ENCODE results near the gene TUBA1B. TPM values are rescaled to one million over a fixed set of nuclear protein-coding genes. Genes with fewer than 3 reads are reported as not detected.

The TUBA1B gene
- total RNA-seq, 1 experiment from 2014 or later = 4,183 TPM

Other genes starting within 250 kb of the TUBA1B start
- gene FKBP11, start 205.9 kb downstream of the TUBA1B start, total RNA-seq (2014; rRNA removed; shearing (Covaris generic); ENCODE audit: low replicate concordance) = 0.94 and 3.2 TPM in 2 replicates
- 77.7 and 79.1 TPM in 2 replicates for gene ARF3, start 173.9 kb downstream of the TUBA1B start, total RNA-seq (2014; rRNA removed; shearing (Covaris generic); ENCODE audit: low replicate concordance)
- gene WNT10B, start 159.7 kb downstream of the TUBA1B start, total RNA-seq (2014; rRNA removed; shearing (Covaris generic); ENCODE audit: low replicate concordance) = 2.7 and 3.6 TPM in 2 replicates
- gene WNT1, start 153.1 kb downstream of the TUBA1B start, total RNA-seq (2014; rRNA removed; shearing (Covaris generic); ENCODE audit: low replicate concordance) = not detected in 2 replicates
- gene DDN, start 132.0 kb downstream of the TUBA1B start, total RNA-seq (2014; rRNA removed; shearing (Covaris generic); ENCODE audit: low replicate concordance) = 0.13 TPM in 1 of 2 replicates, not detected in the other
- gene PRKAG1, start 112.6 kb downstream of the TUBA1B start, total RNA-seq (2014; rRNA removed; shearing (Covaris generic); ENCODE audit: low replicate concordance) = 76.4 and 102 TPM in 2 replicates
- gene KMT2D, start 70.6 kb downstream of the TUBA1B start, total RNA-seq (2014; rRNA removed; shearing (Covaris generic); ENCODE audit: low replicate concordance) = 8.6 and 11.7 TPM in 2 replicates
- gene RHEBL1, start 61.4 kb downstream of the TUBA1B start, total RNA-seq (2014; rRNA removed; shearing (Covaris generic); ENCODE audit: low replicate concordance) = 0.16 TPM in 1 of 2 replicates, not detected in the other
- gene DHH, start 36.6 kb downstream of the TUBA1B start, total RNA-seq (2014; rRNA removed; shearing (Covaris generic); ENCODE audit: low replicate concordance) = not detected in 2 replicates
- 20.5 and 28.4 TPM in 2 replicates for gene LMBR1L, start 20.5 kb downstream of the TUBA1B start, total RNA-seq (2014; rRNA removed; shearing (Covaris generic); ENCODE audit: low replicate concordance)
- gene TUBA1A, start 57.7 kb upstream of the TUBA1B start, total RNA-seq (2014; rRNA removed; shearing (Covaris generic); ENCODE audit: low replicate concordance) = 361 and 621 TPM in 2 replicates
- gene TUBA1C, start 133.7 kb upstream of the TUBA1B start, total RNA-seq (2014; rRNA removed; shearing (Covaris generic); ENCODE audit: low replicate concordance) = 289 and 585 TPM in 2 replicates
- 5.0 and 7.1 TPM in 2 replicates for gene PRPH, start 163.8 kb upstream of the TUBA1B start, total RNA-seq (2014; rRNA removed; shearing (Covaris generic); ENCODE audit: low replicate concordance)
- gene TROAP, start 191.9 kb upstream of the TUBA1B start, total RNA-seq (2014; rRNA removed; shearing (Covaris generic); ENCODE audit: low replicate concordance) = 24.3 and 37.3 TPM in 2 replicates
- gene C1QL4, start 205.8 kb upstream of the TUBA1B start, total RNA-seq (2014; rRNA removed; shearing (Covaris generic); ENCODE audit: low replicate concordance) = 0.10 TPM in 1 of 2 replicates, not detected in the other
- 3.1 and 6.5 TPM in 2 replicates for gene DNAJC22, start 215.5 kb upstream of the TUBA1B start, total RNA-seq (2014; rRNA removed; shearing (Covaris generic); ENCODE audit: low replicate concordance)
- gene SPATS2, start 236.1 kb upstream of the TUBA1B start, total RNA-seq (2014; rRNA removed; shearing (Covaris generic); ENCODE audit: low replicate concordance) = 32.5 and 43.8 TPM in 2 replicates

Measured in MG63 (cell line).